SK-N-SH (cell line): ENCODE measurements around the gene MPPED2. TPM values are rescaled to one million over a fixed set of nuclear protein-coding genes. Genes with fewer than 3 reads are reported as not detected.

ENCODE experiments used
- CTCF ChIA-PET: fragments of 300-600, 350-600 bp; formaldehyde crosslinking; extraction: SDS; loops from one replicate; lab custom pipeline; 2021; lab: Yijun Ruan, JAX
- POLR2A ChIA-PET: fragments of 350-600 bp; sonication (Branson Sonifier 250); formaldehyde crosslinking; extraction: SDS; loops from one replicate; lab custom pipeline; 2020; ENCODE audit warnings: antibody characterized with exemption, inconsistent platforms; lab: Yijun Ruan, JAX
- DNase-seq: peaks from one replicate; pipeline ENCODE4 v3.0.0; 2012
- H2AFZ ChIP-seq: fragments of 200-600 bp; sonication (generic); 2 replicates; pipeline ENCODE4 v1.8.1; 2016; ENCODE audit warnings: antibody characterized with exemption, mild to moderate bottlenecking, low read depth
- H3F3A ChIP-seq: fragments of 200-600 bp; sonication (generic); replicated peaks from 2 replicates; pipeline ENCODE3; 2016; ENCODE audit warnings: antibody characterized with exemption, mild to moderate bottlenecking; ENCODE audit not compliant: insufficient read depth
- H3K27ac ChIP-seq, 2 experiments: fragments of 200-500 bp in 1 of 2; fragments of 200-600 bp in 1 of 2; sonication (Bioruptor generic) in 1 of 2; sonication (generic), shearing (Covaris generic) in 1 of 2; 2 replicates each; pipeline versions ENCODE4 v1.5.1 to v1.6.1; 2014 to 2016; ENCODE audit warnings: low read depth in 2 of 2, inconsistent platforms in 1 of 2, low read length in 1 of 2, mild to moderate bottlenecking in 1 of 2, mixed read lengths in 1 of 2
- H3K27me3 ChIP-seq: fragments of 200-600 bp; sonication (generic), shearing (Covaris generic); 2 replicates; pipeline ENCODE4 v1.6.1; 2016; ENCODE audit warnings: mixed run types; ENCODE audit not compliant: insufficient read depth
- H3K36me3 ChIP-seq, 2 experiments: fragments of 200-500 bp in 1 of 2; fragments of 200-600 bp in 1 of 2; sonication (Bioruptor generic) in 1 of 2; sonication (generic) in 1 of 2; replicated peaks in 1 of 2; 2 replicates each; pipeline versions ENCODE3 to v1.5.1; 2014 to 2016; ENCODE audit warnings: low read length in 1 of 2, mild to moderate bottlenecking in 1 of 2; ENCODE audit not compliant: insufficient read depth in 2 of 2, control insufficient read depth in 1 of 2
- H3K4me1 ChIP-seq, 2 experiments: fragments of 200-500 bp in 1 of 2; fragments of 200-600 bp in 1 of 2; sonication (Bioruptor generic) in 1 of 2; sonication (generic), shearing (Covaris generic) in 1 of 2; 2 replicates each; pipeline versions ENCODE4 v1.5.1 to v1.6.1; 2014 to 2016; ENCODE audit warnings: low read depth in 1 of 2, low read length in 1 of 2, mixed run types in 1 of 2; ENCODE audit not compliant: insufficient read depth in 2 of 2, control insufficient read depth in 1 of 2
- H3K4me2 ChIP-seq: fragments of 200-600 bp; sonication (generic), shearing (Covaris generic); 2 replicates; pipeline ENCODE4 v1.6.1; 2017; ENCODE audit warnings: mixed run types
- H3K4me3 ChIP-seq, 2 experiments: fragments of 200-500 bp in 1 of 2; fragments of 200-600 bp in 1 of 2; sonication (Bioruptor generic) in 1 of 2; sonication (generic), shearing (Covaris generic) in 1 of 2; 2 replicates each; pipeline versions ENCODE4 v1.5.1 to v1.8.1; 2014 to 2016; ENCODE audit warnings: low read depth in 2 of 2, inconsistent platforms in 1 of 2, low read length in 1 of 2, mild to moderate bottlenecking in 1 of 2, mixed read lengths in 1 of 2, moderate library complexity in 1 of 2
- H3K79me2 ChIP-seq: fragments of 200-600 bp; sonication (generic); 2 replicates; pipeline ENCODE4 v1.8.1; 2017; ENCODE audit warnings: mild to moderate bottlenecking; ENCODE audit not compliant: insufficient read depth
- H3K9ac ChIP-seq: fragments of 200-600 bp; sonication (generic); 2 replicates; pipeline ENCODE4 v1.6.1; 2017; ENCODE audit warnings: mixed run types
- H3K9me2 ChIP-seq: fragments of 200-600 bp; sonication (generic); 2 replicates; pipeline ENCODE4 v1.6.1; 2017; ENCODE audit warnings: mixed run types
- H3K9me3 ChIP-seq: fragments of 200-600 bp; sonication (generic); 2 replicates; pipeline ENCODE4 v1.6.1; 2017; ENCODE audit warnings: mixed run types, mild to moderate bottlenecking, moderate library complexity
- H4K20me1 ChIP-seq: fragments of 200-600 bp; sonication (generic); 2 replicates; pipeline ENCODE4 v1.6.1; 2017; ENCODE audit warnings: mild to moderate bottlenecking, mixed run types; ENCODE audit not compliant: insufficient read depth
- EP300 ChIP-seq, 2 experiments: IDR thresholded peaks; 2 replicates each; pipeline versions ENCODE4 v1.4.0 to v1.6.1; 2012; ENCODE audit warnings: borderline replicate concordance in 1 of 2, low read depth in 1 of 2, low read length in 1 of 2
- EZH2phosphoT487 ChIP-seq: fragments of 200-600 bp; sonication (generic); IDR thresholded peaks from 2 replicates; pipeline ENCODE4 v1.6.1; 2017; ENCODE audit warnings: low read depth, mixed run types, mild to moderate bottlenecking, antibody characterized with exemption, moderate library complexity, borderline replicate concordance
- FOSL2 ChIP-seq: IDR thresholded peaks from 2 replicates; pipeline ENCODE4 v1.4.0; 2012; ENCODE audit warnings: low read depth, mild to moderate bottlenecking, moderate library complexity, borderline replicate concordance
- FOXJ3 ChIP-seq: sonication (generic); formaldehyde crosslinking; IDR thresholded peaks from 2 replicates; pipeline ENCODE4 v1.5.1; 2020; ENCODE audit warnings: mild to moderate bottlenecking, missing genetic modification reagents
- MEF2A ChIP-seq: IDR thresholded peaks from 2 replicates; pipeline ENCODE4 v1.4.0; 2012; ENCODE audit warnings: low read depth, borderline replicate concordance
- NFIC ChIP-seq: IDR thresholded peaks from 2 replicates; pipeline ENCODE4 v1.4.0; 2012; ENCODE audit warnings: borderline replicate concordance
- POLR2AphosphoS5 ChIP-seq: IDR thresholded peaks from 2 replicates; pipeline ENCODE4 v1.6.1; 2012; ENCODE audit warnings: low read depth, low read length
- SIN3A ChIP-seq: IDR thresholded peaks from 2 replicates; pipeline ENCODE4 v1.6.1; 2012; ENCODE audit warnings: low read depth, mild to moderate bottlenecking, low read length, moderate library complexity, borderline replicate concordance
- TAF1 ChIP-seq: IDR thresholded peaks from 2 replicates; pipeline ENCODE4 v1.6.1; 2012; ENCODE audit warnings: low read depth, mild to moderate bottlenecking, low read length, moderate library complexity, borderline replicate concordance
- TCF12 ChIP-seq: IDR thresholded peaks from 2 replicates; pipeline ENCODE4 v1.4.0; 2012
- TEAD4 ChIP-seq: IDR thresholded peaks from 2 replicates; pipeline ENCODE4 v1.4.0; 2012; ENCODE audit warnings: mild to moderate bottlenecking, borderline replicate concordance; ENCODE audit not compliant: insufficient read depth
- polyA plus RNA-seq, 3 experiments: library from polyadenylated mRNA; depleted of rRNA; stranded (reverse); fragments of >200 nt; gene quantifications; 2 replicates each; pipeline ENCODE4 v1.2.3, GENCODE V29; 2012
- TF ChIP-seq, protein P1 (sequence below): IDR thresholded peaks from 2 replicates; pipeline ENCODE4 v1.4.0; 2012; ENCODE audit warnings: low read depth
- TF ChIP-seq, protein P2 (sequence below): IDR thresholded peaks from 2 replicates; pipeline ENCODE4; 2012
- TF ChIP-seq, protein P3 (sequence below): fragments of 150-350 bp; IDR thresholded peaks from 2 replicates; pipeline ENCODE4 v1.6.1; 2016; ENCODE audit warnings: mild to moderate bottlenecking, low read depth, low read length
- TF ChIP-seq, protein P4 (sequence below): fragments of 200-600 bp; sonication (generic); IDR thresholded peaks from 2 replicates; pipeline ENCODE4 v1.6.1; 2017; ENCODE audit warnings: antibody characterized with exemption, mild to moderate bottlenecking, moderate library complexity
- TF ChIP-seq, protein P5 (sequence below): IDR thresholded peaks from 2 replicates; pipeline ENCODE4 v1.4.0; 2012; ENCODE audit warnings: low read depth, borderline replicate concordance

Gene MPPED2
- polyA plus RNA-seq, 1 of the 3 experiments (the other 2 are of a cell fraction) = 0.05 TPM

DNA sequence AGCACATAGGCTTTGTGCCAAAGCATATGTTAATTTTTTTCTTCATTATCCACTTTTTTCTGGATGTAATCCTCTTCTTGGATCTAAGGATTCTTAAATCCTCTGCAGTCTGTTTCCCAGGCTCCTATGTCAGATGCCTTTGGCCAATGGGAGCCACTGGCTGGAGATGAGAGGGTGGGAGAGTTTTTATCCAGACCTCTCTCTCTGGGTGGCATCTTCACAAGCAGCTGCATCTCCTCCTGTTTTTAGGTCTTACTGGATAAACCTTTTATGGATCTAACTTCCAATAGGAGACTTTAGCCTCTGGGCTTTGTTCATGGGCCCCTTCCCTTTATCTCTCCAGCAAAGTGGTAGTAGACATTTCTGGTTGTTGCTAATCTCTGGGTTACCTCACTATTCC, 22.4 kb upstream of the MPPED2 start:
- H2AFZ ChIP-seq = no peak overlapping the region
- TF ChIP-seq, protein P1, sequence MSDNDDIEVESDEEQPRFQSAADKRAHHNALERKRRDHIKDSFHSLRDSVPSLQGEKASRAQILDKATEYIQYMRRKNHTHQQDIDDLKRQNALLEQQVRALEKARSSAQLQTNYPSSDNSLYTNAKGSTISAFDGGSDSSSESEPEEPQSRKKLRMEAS = no peak
- TF ChIP-seq TEAD4 = no peak
- TF ChIP-seq TCF12 = no peak
- no peak for TF ChIP-seq MEF2A
- TF ChIP-seq FOXJ3 (CRISPR knock-in tag) = no peak
- TF ChIP-seq EP300 (IDR thresholded peaks at IDR 0.05; ENCODE audit: borderline replicate concordance in 1 of 2, low read depth in 1 of 2, low read length in 1 of 2) = no peak
- no peak for TF ChIP-seq SIN3A
- TF ChIP-seq EZH2phosphoT487 = no peak
- TF ChIP-seq NFIC = no peak
- no peak for TF ChIP-seq FOSL2
- TF ChIP-seq, protein P2, sequence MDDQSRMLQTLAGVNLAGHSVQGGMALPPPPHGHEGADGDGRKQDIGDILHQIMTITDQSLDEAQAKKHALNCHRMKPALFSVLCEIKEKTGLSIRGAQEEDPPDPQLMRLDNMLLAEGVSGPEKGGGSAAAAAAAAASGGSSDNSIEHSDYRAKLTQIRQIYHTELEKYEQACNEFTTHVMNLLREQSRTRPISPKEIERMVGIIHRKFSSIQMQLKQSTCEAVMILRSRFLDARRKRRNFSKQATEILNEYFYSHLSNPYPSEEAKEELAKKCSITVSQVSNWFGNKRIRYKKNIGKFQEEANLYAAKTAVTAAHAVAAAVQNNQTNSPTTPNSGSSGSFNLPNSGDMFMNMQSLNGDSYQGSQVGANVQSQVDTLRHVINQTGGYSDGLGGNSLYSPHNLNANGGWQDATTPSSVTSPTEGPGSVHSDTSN = no peak
- TF ChIP-seq POLR2AphosphoS5 = no peak
- TF ChIP-seq TAF1 = no peak
- TF ChIP-seq, protein P3, sequence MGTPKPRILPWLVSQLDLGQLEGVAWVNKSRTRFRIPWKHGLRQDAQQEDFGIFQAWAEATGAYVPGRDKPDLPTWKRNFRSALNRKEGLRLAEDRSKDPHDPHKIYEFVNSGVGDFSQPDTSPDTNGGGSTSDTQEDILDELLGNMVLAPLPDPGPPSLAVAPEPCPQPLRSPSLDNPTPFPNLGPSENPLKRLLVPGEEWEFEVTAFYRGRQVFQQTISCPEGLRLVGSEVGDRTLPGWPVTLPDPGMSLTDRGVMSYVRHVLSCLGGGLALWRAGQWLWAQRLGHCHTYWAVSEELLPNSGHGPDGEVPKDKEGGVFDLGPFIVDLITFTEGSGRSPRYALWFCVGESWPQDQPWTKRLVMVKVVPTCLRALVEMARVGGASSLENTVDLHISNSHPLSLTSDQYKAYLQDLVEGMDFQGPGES = no peak
- TF ChIP-seq, protein P4, sequence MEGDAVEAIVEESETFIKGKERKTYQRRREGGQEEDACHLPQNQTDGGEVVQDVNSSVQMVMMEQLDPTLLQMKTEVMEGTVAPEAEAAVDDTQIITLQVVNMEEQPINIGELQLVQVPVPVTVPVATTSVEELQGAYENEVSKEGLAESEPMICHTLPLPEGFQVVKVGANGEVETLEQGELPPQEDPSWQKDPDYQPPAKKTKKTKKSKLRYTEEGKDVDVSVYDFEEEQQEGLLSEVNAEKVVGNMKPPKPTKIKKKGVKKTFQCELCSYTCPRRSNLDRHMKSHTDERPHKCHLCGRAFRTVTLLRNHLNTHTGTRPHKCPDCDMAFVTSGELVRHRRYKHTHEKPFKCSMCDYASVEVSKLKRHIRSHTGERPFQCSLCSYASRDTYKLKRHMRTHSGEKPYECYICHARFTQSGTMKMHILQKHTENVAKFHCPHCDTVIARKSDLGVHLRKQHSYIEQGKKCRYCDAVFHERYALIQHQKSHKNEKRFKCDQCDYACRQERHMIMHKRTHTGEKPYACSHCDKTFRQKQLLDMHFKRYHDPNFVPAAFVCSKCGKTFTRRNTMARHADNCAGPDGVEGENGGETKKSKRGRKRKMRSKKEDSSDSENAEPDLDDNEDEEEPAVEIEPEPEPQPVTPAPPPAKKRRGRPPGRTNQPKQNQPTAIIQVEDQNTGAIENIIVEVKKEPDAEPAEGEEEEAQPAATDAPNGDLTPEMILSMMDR = no peak
- TF ChIP-seq, protein P5, sequence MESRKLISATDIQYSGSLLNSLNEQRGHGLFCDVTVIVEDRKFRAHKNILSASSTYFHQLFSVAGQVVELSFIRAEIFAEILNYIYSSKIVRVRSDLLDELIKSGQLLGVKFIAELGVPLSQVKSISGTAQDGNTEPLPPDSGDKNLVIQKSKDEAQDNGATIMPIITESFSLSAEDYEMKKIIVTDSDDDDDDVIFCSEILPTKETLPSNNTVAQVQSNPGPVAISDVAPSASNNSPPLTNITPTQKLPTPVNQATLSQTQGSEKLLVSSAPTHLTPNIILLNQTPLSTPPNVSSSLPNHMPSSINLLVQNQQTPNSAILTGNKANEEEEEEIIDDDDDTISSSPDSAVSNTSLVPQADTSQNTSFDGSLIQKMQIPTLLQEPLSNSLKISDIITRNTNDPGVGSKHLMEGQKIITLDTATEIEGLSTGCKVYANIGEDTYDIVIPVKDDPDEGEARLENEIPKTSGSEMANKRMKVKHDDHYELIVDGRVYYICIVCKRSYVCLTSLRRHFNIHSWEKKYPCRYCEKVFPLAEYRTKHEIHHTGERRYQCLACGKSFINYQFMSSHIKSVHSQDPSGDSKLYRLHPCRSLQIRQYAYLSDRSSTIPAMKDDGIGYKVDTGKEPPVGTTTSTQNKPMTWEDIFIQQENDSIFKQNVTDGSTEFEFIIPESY = no peak
- TF ChIP-seq, all 33 proteins: peak for 0
- no peak for DNase-seq
- no peak overlapping the region for H3K4me2 ChIP-seq
- no peaks in the 10 kb centered on the region for H4K20me1 ChIP-seq
- no peaks in the 10 kb centered on the region for H3K9me2 ChIP-seq
- ChIA-PET CTCF (interaction anchor here (1.0 kb wide), 1 partner anchor 14 kb away, joined by 3 read pairs; no protein-coding TSS in a partner anchor), POLR2A (no interaction called here)
- no peaks in the 10 kb centered on the region for H3K79me2 ChIP-seq
- no peaks in the 10 kb centered on the region for H3K36me3 ChIP-seq
- no peaks in the 10 kb centered on the region for H3K9me3 ChIP-seq
- H3F3A ChIP-seq = no peaks in the 10 kb centered on the region
- H3K4me3 ChIP-seq = no peak overlapping the region
- no peak overlapping the region for H3K27ac ChIP-seq
- no peaks in the 10 kb centered on the region for H3K27me3 ChIP-seq
- peaks cover 0 to 3% of the 10 kb centered on the region in 2 experiments; a peak in 1 of 4 replicates for H3K4me1 ChIP-seq
- no peak overlapping the region for H3K9ac ChIP-seq
